RKO (cell line): ENCODE data around the gene RBBP4.

Source experiments
- DNase-seq: peaks from one replicate; pipeline ENCODE4 v3.0.0-alpha.2; 2016; ENCODE audit warnings: low spot score

The RBBP4 gene

DNA sequence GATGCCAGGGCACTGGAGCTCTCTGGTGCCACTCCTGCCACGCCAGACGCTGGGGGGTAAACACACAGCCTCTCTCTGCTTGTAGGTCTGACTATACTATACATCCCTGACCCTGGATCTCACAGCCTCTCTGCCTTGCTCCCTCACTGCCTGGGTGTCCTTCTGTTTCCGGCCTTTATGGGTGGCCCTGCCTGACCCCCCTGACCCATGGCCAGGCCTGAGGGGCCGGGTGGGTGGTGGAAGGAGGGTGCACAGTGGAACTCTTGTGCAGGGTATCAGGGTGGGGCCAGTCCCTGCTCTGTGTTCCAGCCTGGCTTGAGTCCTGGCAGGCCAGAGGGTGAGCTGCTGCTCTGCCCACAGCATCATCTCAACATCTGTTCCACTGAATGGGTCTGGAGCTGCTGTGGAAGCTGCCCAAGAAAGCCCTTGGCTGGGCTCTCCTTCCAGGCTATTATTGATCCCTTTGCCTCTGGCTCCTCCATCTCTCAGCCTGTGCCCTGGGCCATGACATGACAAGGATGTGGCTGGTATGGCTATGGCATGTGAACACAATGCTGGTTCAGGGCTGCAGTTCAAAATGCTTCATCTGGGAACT is 68.8 kb downstream of the RBBP4 start:
- DNase-seq: no peak

DNA sequence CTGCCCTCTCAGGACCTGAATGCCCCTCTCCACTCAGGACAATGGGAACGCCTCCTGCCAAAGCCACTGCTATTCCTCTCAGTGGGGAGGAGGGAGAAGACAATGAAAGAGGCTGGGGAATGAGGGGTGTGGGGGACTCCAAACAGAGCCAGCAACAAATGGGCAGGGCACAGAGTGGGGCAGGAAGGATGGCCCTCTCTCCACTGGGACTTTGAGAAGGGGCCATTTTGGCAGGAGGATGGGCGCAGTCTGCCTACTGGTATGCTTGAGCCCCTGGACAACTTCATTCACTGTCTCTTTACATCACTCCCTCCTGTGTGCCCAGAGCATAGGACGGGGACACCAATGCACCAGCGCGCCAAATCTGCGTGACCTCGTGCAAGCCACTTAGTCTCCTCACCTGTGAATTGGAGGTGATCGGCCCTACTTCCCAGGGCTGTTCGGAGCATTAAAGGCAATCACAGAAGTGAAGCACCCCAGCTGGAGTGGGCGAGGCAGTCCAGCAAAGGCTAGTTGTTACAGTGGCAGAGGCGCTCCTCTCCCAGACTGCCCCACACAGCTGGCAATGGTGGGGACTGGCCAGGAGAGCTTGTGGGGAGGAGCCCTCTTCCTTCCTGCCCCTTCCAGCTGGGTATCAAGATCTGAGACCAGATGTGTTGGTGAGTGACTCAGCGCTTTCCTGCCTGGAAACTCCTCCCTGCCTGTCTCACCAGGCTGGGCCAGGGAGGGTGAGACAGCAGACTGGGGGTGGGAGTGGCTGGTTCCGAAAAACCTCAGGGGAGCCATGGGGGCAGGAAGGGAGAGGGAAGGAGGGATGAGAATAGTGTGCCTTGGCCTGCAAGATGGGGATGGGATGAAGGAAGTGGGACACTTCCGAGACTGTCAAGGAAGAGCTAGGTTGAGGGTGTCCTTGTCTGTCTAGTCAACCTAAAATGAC is 73.9 kb downstream of the RBBP4 start:
- peak; percentile 86 for DNase-seq

DNA sequence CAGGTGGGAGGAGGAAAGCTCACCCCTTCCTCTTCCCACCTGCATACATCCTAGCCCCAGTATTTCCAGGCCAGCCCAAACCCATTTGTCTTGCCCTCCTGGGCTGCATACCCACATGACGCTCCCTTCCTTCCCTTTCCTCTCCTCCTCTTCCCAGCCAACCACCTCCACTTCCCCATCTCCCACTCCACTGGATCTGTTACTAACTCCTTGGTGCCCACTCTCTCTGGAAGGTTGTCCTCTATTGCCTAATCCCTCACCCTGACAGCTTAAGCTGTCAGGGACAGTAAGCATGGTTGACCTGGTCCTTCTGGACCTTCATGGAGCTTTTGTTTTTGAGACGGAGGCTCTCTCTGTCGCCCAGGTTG is 74.6 kb downstream of the RBBP4 start:
- no peak for DNase-seq

DNA sequence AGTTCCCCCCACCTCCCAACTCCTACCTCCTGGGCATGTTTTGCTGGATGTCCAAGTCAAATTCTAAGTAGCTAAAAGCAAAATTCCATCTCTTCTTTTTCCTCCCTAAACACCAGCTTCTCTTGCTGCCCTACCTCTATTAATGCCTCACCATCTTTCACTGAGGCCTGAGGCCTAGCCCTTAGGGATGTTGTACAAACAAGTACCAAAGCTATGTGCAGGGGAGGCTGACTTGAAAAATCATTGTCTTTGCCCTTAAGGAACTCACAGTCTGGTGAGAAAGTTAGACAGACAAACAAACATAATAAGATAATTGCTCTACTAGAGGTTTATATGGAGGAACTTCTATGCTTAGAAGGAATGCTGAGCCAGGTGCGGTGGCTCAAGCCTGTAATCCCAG is 76.9 kb downstream of the RBBP4 start:
- no peak for DNase-seq

DNA sequence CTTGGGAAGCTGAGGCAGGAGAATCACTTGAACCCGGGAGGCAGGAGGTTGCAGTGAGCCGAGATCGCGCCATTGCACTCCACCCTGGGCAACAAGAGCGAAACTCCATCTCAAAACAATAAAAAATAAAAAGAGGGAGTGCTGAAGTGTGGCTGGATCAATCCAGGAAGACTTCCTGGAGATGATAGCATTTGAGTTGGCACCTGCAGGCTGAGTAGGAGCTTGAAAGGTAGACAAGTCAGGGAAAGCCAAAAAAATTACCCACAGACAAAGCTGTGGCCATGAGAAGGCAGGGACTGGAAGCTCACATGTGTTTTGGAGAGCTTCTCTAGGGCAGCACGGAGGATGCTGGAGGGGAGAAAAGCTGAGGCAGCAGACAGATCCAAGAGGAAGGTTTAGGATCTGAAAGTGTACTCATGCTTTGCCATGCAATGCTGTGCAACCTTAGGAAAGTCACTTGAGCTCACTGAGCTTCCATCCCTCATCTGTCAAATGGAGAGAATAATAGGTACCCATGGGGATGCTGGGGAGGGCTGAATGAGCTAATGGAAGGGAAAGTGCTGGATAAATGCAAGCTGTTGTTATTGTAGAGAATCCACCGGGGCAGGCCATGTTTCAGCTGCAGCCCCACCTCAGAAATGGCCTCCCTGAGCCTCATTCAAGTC is 77.5 kb downstream of the RBBP4 start:
- DNase-seq: no peak

DNA sequence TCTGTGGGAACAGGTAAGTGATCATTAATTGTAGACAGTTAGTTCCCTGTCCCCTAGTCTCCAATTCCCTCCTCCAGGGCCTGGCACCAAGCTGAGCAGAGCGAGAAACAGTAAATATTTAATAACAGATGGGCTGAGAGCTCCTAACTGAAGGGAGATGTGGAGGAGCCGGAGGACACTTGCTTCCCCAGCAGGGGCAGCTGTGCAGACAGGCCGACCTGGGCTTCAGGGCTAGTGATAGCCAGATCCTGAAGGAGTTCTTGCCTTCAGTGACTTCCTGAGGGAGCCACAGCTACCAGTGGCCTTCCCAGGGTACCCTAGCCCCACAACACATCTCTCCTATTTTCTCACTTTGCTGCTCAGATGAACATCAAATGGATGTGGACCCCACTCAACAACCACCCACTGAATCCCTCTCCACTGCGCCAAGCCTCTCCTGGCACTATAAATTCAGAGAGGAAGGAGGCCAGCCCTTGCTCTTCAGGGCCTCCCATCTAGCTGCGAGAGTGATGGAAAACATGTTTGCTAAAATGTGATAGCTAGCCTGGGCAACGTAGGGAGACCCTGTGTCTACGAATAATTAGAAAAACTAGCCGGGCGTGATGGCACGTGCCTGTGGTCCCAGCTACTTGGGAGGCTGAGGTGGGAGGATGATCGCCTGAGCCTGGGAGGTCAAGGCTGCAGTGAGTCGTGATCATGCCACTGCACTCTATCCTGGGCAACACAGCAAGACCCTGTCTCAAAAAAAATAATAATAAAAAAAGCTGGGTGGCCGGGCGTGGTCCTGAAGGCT is 78.4 kb downstream of the RBBP4 start:
- no peak for DNase-seq

DNA sequence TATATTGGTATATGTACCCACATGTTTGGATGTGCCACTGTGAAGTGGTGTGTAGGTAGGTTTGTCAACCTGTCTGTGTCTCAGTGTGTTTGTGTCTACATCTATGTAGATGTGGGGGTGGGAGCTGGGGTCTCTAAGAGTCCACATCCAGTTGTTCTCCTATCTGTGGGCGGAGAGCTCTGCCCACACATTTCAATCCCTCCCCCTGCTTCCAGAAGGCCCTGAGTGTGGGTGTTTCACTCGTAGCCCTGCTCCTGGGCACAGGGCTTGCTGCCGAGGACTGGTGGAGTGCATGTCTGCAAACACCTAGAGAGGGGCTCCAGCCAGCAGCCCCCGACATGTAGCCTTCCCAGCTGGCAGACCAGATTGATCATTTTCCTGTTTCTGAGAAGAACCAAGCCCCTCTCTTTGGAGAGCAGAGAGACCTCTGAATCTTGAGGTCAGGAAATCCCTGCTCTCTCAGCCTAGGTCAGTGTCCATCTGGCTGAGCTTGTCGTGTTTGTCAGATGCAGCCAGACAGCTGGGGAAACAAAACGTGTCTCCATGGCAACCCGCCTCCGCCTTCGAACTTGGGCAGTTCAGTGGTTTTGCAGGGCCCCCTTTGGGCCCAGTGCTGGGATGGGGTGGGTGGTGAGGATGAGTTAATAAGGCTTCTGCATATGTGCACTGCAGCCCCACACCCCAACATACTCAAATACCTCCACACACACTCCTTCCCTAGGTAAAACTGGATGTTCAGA is 82.7 kb downstream of the RBBP4 start:
- DNase-seq: no peak
